ENCODE results near the gene TMC7.

DNA sequence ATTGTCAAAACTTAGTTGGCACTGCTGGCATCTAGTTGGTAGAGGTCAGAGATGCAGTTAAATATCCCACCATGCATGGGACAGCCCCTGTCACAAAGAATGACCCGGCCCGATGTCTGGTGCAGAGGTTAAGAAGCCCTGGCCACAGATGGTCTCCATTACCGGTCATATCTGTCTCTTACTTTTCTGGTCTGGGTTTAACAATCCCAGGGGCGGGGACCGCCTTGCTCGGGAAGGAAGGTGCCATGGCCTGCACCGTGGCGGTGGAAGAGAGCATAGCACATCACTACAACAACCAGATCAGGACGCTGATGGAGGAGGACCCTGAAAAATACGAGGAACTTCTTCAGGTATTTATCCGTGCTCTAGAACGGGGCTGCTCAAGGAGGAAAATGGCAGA, 91.8 kb downstream of the TMC7 start:
- no peak for TF ChIP-seq FOXM1 (IDR thresholded peaks at IDR 0.05; ENCODE audit: borderline replicate concordance)
- no peak for TF ChIP-seq BHLHE40 (IDR thresholded peaks at IDR 0.05; ENCODE audit: borderline replicate concordance)
- TF ChIP-seq ELF4 (IDR thresholded peaks at IDR 0.05): no peak
- TF ChIP-seq TARDBP (IDR thresholded peaks at IDR 0.05): no peak
- TF ChIP-seq, protein P1, sequence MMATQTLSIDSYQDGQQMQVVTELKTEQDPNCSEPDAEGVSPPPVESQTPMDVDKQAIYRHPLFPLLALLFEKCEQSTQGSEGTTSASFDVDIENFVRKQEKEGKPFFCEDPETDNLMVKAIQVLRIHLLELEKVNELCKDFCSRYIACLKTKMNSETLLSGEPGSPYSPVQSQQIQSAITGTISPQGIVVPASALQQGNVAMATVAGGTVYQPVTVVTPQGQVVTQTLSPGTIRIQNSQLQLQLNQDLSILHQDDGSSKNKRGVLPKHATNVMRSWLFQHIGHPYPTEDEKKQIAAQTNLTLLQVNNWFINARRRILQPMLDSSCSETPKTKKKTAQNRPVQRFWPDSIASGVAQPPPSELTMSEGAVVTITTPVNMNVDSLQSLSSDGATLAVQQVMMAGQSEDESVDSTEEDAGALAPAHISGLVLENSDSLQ (IDR thresholded peaks at IDR 0.05): no peak
- no peak for TF ChIP-seq FOXA1 (IDR thresholded peaks at IDR 0.05)
- no peak for TF ChIP-seq L3MBTL2 (conservative IDR thresholded peaks at IDR 0.05)
